ENCODE results near the gene GRB10.

GRCh38 chr7:50647286-50647980 is 135.3 kb downstream of the GRB10 start:
- no peak for TF ChIP-seq POLR2A (IDR thresholded peaks at IDR 0.05; ENCODE audit: low read depth, low read length)
- TF ChIP-seq TAF1 (IDR thresholded peaks at IDR 0.05; ENCODE audit: low read depth, low read length): no peak

Data from GM12891 (cell line).